Hepatocyte (in vitro differentiated cells): ENCODE data around the gene SORCS3.

ENCODE experiments used
- EZH2 ChIP-seq: fragments of 200-600 bp; sonication (generic); IDR thresholded peaks from 2 replicates; pipeline ENCODE4 v1.6.1; 2016; ENCODE audit warnings: antibody characterized with exemption, mild to moderate bottlenecking, borderline replicate concordance
- EZH2phosphoT487 ChIP-seq: fragments of 200-600 bp; sonication (generic); IDR thresholded peaks from one replicate; pipeline ENCODE4 v1.6.1; 2018; ENCODE audit warnings: antibody characterized with exemption, mild to moderate bottlenecking, low read depth, moderate library complexity; ENCODE audit not compliant: unreplicated experiment, severe bottlenecking
- TF ChIP-seq, protein P1 (sequence below): fragments of 200-600 bp; sonication (generic); IDR thresholded peaks from 2 replicates; pipeline ENCODE4 v1.5.1; 2016; ENCODE audit warnings: antibody characterized with exemption, mild to moderate bottlenecking; ENCODE audit not compliant: poor library complexity

DNA sequence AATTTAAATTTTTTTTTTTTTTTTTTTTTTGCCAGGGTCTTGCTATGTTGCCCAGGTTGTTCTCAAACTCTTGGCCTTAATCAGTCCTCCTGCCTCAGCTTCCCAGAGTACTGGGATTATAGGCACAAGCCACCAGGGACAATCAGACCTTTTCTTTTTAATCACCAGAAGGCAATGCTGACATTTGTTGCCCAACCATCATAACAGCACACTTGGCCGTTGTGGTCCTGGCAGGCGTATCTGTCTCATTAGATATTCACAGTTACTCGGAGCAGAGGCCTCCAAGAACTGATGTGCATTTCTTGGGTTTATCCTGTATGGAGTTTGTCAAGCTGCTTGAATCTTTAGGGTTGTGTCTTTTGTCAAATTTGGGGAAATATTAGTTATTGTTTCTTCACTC lies 100.0 kb downstream of the SORCS3 start:
- TF ChIP-seq, protein P1, sequence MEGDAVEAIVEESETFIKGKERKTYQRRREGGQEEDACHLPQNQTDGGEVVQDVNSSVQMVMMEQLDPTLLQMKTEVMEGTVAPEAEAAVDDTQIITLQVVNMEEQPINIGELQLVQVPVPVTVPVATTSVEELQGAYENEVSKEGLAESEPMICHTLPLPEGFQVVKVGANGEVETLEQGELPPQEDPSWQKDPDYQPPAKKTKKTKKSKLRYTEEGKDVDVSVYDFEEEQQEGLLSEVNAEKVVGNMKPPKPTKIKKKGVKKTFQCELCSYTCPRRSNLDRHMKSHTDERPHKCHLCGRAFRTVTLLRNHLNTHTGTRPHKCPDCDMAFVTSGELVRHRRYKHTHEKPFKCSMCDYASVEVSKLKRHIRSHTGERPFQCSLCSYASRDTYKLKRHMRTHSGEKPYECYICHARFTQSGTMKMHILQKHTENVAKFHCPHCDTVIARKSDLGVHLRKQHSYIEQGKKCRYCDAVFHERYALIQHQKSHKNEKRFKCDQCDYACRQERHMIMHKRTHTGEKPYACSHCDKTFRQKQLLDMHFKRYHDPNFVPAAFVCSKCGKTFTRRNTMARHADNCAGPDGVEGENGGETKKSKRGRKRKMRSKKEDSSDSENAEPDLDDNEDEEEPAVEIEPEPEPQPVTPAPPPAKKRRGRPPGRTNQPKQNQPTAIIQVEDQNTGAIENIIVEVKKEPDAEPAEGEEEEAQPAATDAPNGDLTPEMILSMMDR, result no peak
- TF ChIP-seq EZH2, result no peak
- TF ChIP-seq EZH2phosphoT487, result no peak
